Stimulated activated naive B cell treated with anti-CD40 and anti-IgM and Interleukin-4, amounts not matched to agents 10 μg/mL and 1 μg/mL and 100 μg/mL, for 72 hours (primary cell): ENCODE measurements around the gene OR4F15.
"Not testable (repeated sequence)": the region's sequence is repeated elsewhere in the genome, so short reads cannot be mapped to it uniquely, and the experiment has no call there.

Source experiments
- ATAC-seq, 2 donors: fragments of 150-1000 bp; cut with Tn5 transposase; replicated peaks; 2 replicates each; pipeline ENCODE4 v1.10.0; 2021; ENCODE audit warnings: moderate library complexity in 1 of 2
- DNase-seq: peaks from one replicate; pipeline ENCODE4 v3.0.0; 2021
- H3K27ac Mint-ChIP-seq: one replicate; pipeline ENCODE4 v1.8.0; 2022; ENCODE audit warnings: mild to moderate bottlenecking, mixed read lengths
- H3K27me3 Mint-ChIP-seq, 2 donors: one replicate each; pipeline ENCODE4 v1.8.0; 2022; ENCODE audit warnings: mixed read lengths in 2 of 2
- H3K36me3 Mint-ChIP-seq, 2 donors: one replicate each; pipeline ENCODE4 v1.8.0; 2022; ENCODE audit warnings: mixed read lengths in 2 of 2, mild to moderate bottlenecking in 1 of 2
- H3K4me1 Mint-ChIP-seq, 2 donors: one replicate each; pipeline ENCODE4 v1.8.0; 2022; ENCODE audit warnings: mixed read lengths in 2 of 2, mild to moderate bottlenecking in 1 of 2
- H3K4me3 Mint-ChIP-seq, 2 donors: one replicate each; pipeline ENCODE4 v1.8.0; 2022; ENCODE audit warnings: mild to moderate bottlenecking in 2 of 2, mixed read lengths in 2 of 2, moderate library complexity in 1 of 2
- H3K9me3 Mint-ChIP-seq, 2 donors: one replicate each; pipeline ENCODE4 v1.8.0; 2022; ENCODE audit warnings: mixed read lengths in 2 of 2, mild to moderate bottlenecking in 1 of 2

Gene OR4F15, protein sequence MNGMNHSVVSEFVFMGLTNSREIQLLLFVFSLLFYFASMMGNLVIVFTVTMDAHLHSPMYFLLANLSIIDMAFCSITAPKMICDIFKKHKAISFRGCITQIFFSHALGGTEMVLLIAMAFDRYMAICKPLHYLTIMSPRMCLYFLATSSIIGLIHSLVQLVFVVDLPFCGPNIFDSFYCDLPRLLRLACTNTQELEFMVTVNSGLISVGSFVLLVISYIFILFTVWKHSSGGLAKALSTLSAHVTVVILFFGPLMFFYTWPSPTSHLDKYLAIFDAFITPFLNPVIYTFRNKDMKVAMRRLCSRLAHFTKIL

GRCh38 chr15:101811902-101812301, at the start of gene OR4F15:
Gene OR4F15, plus strand, starts transcription at chr15:101812202. Its CDS starts 5,985 bp downstream, at chr15:101818187.
- H3K4me3 Mint-ChIP-seq: no peak within 1 kb of the TSS
- H3K36me3 Mint-ChIP-seq: no peaks in the 10 kb centered on the region
- H3K9me3 Mint-ChIP-seq: no peaks in the 10 kb centered on the region
- no peak within 1 kb of the TSS for H3K27ac Mint-ChIP-seq
- no peak for DNase-seq
- H3K4me1 Mint-ChIP-seq: no peaks in the 10 kb centered on the region
- ATAC-seq: no peak
- peaks cover 13 to 41% of the 10 kb centered on the region in 2 donors for H3K27me3 Mint-ChIP-seq

GRCh38 chr15:101764669-101765339, 47.2 kb upstream of the OR4F15 start:
- not testable (repeated sequence) for ATAC-seq, DNase-seq

DNA sequence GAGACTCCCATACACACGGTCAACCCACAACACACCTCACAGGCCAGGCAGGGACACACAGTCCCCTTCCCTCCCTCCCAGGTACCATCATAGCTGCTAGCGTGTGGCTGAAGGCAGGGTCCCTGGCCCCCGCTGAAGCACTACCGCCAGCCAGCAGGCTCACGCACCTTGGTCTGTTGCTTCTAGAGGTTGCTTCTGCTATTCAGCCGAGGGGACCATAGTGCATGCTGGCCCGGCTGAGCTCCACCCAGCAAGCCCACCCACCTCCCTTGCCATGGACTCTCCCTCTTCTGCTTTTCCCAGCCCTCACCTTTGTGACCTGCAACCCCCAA, 46.7 kb upstream of the OR4F15 start:
- ATAC-seq, H3K27ac Mint-ChIP-seq, DNase-seq, H3K4me1 Mint-ChIP-seq, H3K36me3 Mint-ChIP-seq, H3K27me3 Mint-ChIP-seq, H3K9me3 Mint-ChIP-seq, H3K4me3 Mint-ChIP-seq: not testable (repeated sequence)

More at GRCh38 chr15:101764669-101765339, 47.2 kb upstream of the OR4F15 start:
- not testable (repeated sequence) for H3K36me3 Mint-ChIP-seq, H3K4me3 Mint-ChIP-seq, H3K9me3 Mint-ChIP-seq, H3K27ac Mint-ChIP-seq, H3K4me1 Mint-ChIP-seq, H3K27me3 Mint-ChIP-seq

DNA sequence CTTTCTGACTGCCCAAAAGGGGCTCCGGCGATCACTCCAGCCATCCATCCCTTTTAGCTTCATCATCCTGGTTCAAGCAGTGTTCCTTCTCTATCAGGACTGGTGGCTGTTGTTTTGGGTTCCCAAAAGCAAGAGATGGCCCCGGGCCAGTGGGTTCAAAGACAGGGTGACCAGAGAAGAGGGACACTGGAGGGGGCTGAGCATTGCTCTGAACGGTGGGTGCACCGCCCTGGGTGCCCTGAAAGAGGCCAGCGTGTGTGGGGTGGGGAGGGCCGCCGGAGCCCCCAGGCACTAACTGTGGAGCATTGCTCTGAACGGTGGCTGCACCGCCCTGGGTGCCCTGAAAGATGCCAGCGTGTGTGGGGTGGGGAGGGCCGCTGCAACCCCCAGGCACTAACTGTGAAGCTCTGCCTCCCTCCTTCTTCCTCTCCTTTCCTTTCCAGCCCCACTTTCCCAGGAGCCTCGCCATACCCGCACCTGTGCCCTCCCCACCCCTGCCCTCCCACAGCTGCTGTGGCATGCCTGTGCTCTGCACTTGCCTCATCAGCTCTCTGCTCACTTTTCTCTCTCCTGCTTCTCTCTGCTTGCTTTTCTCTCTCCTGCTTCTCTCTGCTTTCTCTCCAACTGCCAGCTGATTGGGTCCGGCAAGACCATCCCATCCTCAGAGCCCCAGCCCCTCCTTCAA, 46.1 kb upstream of the OR4F15 start:
- H3K36me3 Mint-ChIP-seq: peaks cover 5% of the 10 kb centered on the region in 2 donors
- DNase-seq (no peak), ATAC-seq (no peak)
- no peak overlapping the region for H3K4me3 Mint-ChIP-seq
- no peak overlapping the region for H3K27ac Mint-ChIP-seq
- no peaks in the 10 kb centered on the region for H3K27me3 Mint-ChIP-seq
- H3K4me1 Mint-ChIP-seq: no peaks in the 10 kb centered on the region
- H3K9me3 Mint-ChIP-seq: peaks cover 0 to 1% of the 10 kb centered on the region in 2 donors

GRCh38 chr15:101767083-101767640, 44.8 kb upstream of the OR4F15 start:
- not testable (repeated sequence) for H3K27me3 Mint-ChIP-seq, H3K27ac Mint-ChIP-seq, H3K36me3 Mint-ChIP-seq, H3K4me3 Mint-ChIP-seq, H3K4me1 Mint-ChIP-seq, H3K9me3 Mint-ChIP-seq, ATAC-seq, DNase-seq

DNA sequence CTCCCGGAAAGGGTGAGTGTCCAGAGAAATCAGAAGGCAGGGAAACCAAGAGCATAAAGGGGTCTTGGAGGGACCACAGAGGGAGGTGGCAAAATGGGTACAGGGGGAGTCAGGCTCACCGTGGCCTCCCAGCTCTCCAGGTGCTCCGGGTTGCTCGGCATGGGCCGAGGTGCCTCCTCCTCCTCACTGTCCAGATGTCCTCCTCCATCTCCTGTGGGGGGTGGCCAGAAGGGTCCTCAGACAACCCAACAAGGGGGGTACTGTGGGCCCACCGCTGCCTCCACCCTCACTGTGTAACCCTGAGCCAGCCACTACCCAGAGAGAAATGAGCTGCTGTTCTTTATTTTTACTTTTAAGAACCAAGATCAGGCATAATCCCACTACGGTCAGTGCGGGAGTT, 39.1 kb upstream of the OR4F15 start:
- no peaks in the 10 kb centered on the region for H3K9me3 Mint-ChIP-seq
- no peak overlapping the region for H3K27ac Mint-ChIP-seq
- DNase-seq: no peak
- H3K4me1 Mint-ChIP-seq: no peaks in the 10 kb centered on the region
- ATAC-seq: no peak
- peaks cover 0 to 6% of the 10 kb centered on the region in 2 donors for H3K36me3 Mint-ChIP-seq
- H3K4me3 Mint-ChIP-seq: no peak overlapping the region
- no peaks in the 10 kb centered on the region for H3K27me3 Mint-ChIP-seq

DNA sequence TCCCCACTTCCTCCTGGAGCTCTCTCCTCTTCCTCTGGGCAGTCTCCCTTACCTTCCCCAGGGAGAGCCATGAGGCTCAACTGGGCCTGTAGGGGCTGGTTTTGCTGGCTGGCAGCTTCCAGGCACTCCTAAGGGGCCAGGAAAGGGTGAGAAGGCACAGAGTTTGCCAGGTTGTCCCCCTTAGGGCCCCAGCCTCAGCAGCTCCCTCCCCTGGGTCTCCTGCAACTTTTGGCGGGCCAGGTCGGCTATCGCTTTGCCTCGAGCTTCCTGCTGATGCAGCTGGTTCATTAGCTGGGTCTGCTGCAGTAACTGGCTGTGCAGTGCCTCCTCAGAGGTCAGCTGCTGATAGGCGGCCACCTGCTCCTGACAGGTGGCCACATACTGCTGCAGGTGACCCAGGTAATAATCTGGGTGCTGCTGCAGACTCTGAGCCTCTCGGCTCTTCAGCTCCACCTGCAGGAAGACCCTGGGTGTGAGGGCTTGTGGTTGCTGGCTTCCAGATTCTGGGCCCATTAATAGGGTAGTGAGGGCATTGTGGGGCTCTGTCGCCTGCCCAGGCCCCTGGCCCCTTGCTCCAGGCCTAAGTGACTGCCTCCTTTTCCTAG, 38.4 kb upstream of the OR4F15 start:
- Mint-ChIP-seq H3K36me3 (peaks cover 0 to 6% of the 10 kb centered on the region in 2 donors), H3K9me3 (no peaks in the 10 kb centered on the region), H3K27me3 (no peaks in the 10 kb centered on the region), H3K27ac (no peak overlapping the region), H3K4me1 (no peaks in the 10 kb centered on the region), H3K4me3 (no peak overlapping the region)
- DNase-seq (no peak), ATAC-seq (no peak)

DNA sequence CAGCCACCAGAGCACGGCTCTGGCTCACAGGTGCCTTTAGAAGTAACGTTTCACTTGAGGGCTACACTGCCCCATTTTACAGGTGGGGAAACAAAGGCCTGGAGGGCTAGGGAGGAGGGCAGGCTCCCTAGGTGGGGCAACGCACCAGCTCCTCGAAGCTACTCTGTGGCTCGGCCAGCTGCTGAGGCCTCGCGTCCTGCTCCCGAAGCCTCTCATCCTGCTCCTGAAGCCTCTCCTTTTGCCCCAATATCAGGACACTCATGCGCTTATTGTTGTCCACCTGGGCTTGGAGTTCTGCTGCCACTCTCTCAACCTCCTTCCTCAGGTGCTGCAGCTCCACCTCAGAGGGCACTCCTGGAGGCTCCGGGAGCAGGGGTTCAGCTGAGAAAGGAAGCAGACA, 36.9 kb upstream of the OR4F15 start:
- peaks cover 0 to 11% of the 10 kb centered on the region in 2 donors for H3K27me3 Mint-ChIP-seq
- H3K27ac Mint-ChIP-seq: no peak overlapping the region
- DNase-seq (no peak), ATAC-seq (no peak)
- H3K4me3 Mint-ChIP-seq: no peak overlapping the region
- H3K36me3 Mint-ChIP-seq: peaks cover 0 to 6% of the 10 kb centered on the region in 2 donors
- H3K4me1 Mint-ChIP-seq: no peaks in the 10 kb centered on the region
- no peaks in the 10 kb centered on the region for H3K9me3 Mint-ChIP-seq

- DNase-seq, H3K9me3 Mint-ChIP-seq, H3K27ac Mint-ChIP-seq, H3K4me1 Mint-ChIP-seq, H3K4me3 Mint-ChIP-seq, ATAC-seq, H3K36me3 Mint-ChIP-seq: not testable (repeated sequence)
- peaks cover 7 to 19% of the 10 kb centered on the region in 2 donors for H3K27me3 Mint-ChIP-seq
Measured at GRCh38 chr15:101778576-101778975, 33.4 kb upstream of the OR4F15 start.

GRCh38 chr15:101780225-101780624, 31.8 kb upstream of the OR4F15 start:
- DNase-seq, H3K36me3 Mint-ChIP-seq, H3K4me3 Mint-ChIP-seq, H3K4me1 Mint-ChIP-seq, ATAC-seq, H3K9me3 Mint-ChIP-seq, H3K27ac Mint-ChIP-seq: not testable (repeated sequence)
- H3K27me3 Mint-ChIP-seq: peaks cover 7 to 27% of the 10 kb centered on the region in 2 donors

DNA sequence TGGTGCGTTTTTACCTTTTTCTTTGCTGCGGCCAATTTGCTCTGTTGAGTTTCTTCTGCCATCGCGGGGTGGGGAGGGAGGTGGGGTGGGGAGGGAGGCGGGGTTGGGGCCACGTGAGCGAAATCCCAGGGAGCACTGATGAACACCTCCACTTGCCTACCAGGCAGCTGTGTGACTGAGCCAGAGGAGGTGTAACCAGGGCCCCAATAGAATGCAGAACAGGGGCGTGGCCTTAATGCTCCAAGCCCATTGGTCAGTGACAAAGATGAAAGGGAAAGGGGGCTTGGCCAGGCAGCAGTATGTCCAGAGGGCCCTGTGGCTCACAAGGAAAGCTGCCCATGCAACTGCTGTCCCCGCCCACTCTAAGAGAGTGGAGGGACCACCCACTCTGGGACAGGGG, 30.1 kb upstream of the OR4F15 start:
- Mint-ChIP-seq H3K27ac (no peak overlapping the region), H3K9me3 (no peaks in the 10 kb centered on the region), H3K36me3 (no peaks in the 10 kb centered on the region), H3K4me3 (no peak overlapping the region), H3K27me3 (peaks cover 11 to 31% of the 10 kb centered on the region in 2 donors), H3K4me1 (peaks cover 0 to 2% of the 10 kb centered on the region in 2 donors)
- ATAC-seq (no peak), DNase-seq (no peak)

- no peak for ATAC-seq
- Mint-ChIP-seq H3K36me3 (no peaks in the 10 kb centered on the region), H3K27me3 (peaks cover 11 to 23% of the 10 kb centered on the region in 2 donors), H3K4me1 (peaks cover 0 to 2% of the 10 kb centered on the region in 2 donors), H3K4me3 (no peak overlapping the region), H3K27ac (no peak overlapping the region), H3K9me3 (no peaks in the 10 kb centered on the region)
- DNase-seq: no peak
Measured at GRCh38 chr15:101784644-101785043, 27.4 kb upstream of the OR4F15 start.

DNA sequence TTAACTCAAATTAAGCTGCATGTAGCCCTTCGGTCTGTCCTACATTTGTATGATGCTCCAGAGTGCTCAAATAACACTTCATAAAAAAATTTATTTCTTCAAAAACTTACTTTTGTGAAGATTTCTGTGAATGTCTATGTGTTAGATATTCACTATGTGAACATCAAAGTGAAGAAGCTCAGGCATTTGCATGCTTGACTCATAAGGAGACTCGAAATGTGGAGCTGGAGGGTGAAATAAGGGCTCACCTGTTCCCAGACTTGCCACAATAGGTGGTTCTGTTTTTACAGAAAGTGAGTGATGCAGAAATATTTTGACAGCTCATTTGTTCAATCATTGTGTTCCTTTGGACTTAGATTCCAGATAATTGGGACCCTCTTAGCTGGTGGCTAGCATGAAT, 25.6 kb upstream of the OR4F15 start:
- H3K4me3 Mint-ChIP-seq, DNase-seq, ATAC-seq, H3K27ac Mint-ChIP-seq, H3K36me3 Mint-ChIP-seq, H3K4me1 Mint-ChIP-seq, H3K9me3 Mint-ChIP-seq: not testable (repeated sequence)
- peaks cover 7 to 12% of the 10 kb centered on the region in 2 donors for H3K27me3 Mint-ChIP-seq

DNA sequence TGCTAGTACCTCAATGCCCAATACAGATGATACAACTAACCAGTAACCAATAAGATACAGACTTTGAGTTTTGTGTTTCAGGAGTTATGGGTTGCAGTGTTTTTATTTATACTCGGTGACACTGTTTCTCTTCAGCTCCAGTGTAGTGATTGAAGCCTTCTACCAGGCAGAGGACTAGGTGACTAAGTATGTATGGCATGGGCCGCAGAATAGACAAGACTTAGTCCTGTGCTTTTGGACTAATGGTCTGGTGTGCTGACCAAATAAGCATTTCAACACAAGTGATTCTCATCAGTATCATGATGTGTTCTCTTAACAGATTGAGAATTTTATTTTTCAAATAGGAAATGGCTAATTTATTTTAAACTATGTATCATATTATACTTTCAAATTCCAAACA, 24.0 kb upstream of the OR4F15 start:
- not testable (repeated sequence) for ATAC-seq, H3K9me3 Mint-ChIP-seq, DNase-seq, H3K36me3 Mint-ChIP-seq, H3K27ac Mint-ChIP-seq, H3K4me3 Mint-ChIP-seq, H3K4me1 Mint-ChIP-seq
- peaks cover 4 to 12% of the 10 kb centered on the region in 2 donors for H3K27me3 Mint-ChIP-seq
